OCI-LY7 (cell line): ENCODE results near the gene TPBG. TPM values are rescaled to one million over a fixed set of nuclear protein-coding genes. Genes with fewer than 3 reads are reported as not detected.

Experiments used
- BruUV-seq: library from RNA; stranded (reverse); fragments of 400-500 nt; replicated peaks from 2 replicates; lab custom pipeline; 2021; lab: Mats Ljungman, UMichigan
- CTCF ChIA-PET: fragments of 300-600 bp; sonication (Branson Sonifier 250); formaldehyde crosslinking; loops from one replicate; lab custom pipeline; 2022; ENCODE audit warnings: antibody characterized with exemption; ENCODE audit not compliant: unreplicated experiment; lab: Charles Lee
- POLR2A ChIA-PET: fragments of 300-600 bp; sonication (Branson Sonifier 250); formaldehyde crosslinking; loops from one replicate; lab custom pipeline; 2022; ENCODE audit warnings: antibody characterized with exemption; lab: Charles Lee
- DNase-seq: peaks from one replicate; pipeline ENCODE4 v3.0.0-alpha.2; 2015; ENCODE audit warnings: low spot score
- H2AFZ ChIP-seq: fragments of 200-600 bp; sonication (generic), shearing (Covaris generic); 2 replicates; pipeline ENCODE4 v1.6.1; 2014; ENCODE audit warnings: mild to moderate bottlenecking, antibody characterized with exemption, low read length, moderate library complexity
- H3K27ac ChIP-seq: fragments of 200-600 bp; sonication (generic); 2 replicates; pipeline ENCODE4 v1.5.1; 2014; ENCODE audit warnings: mixed run types, low read depth, mild to moderate bottlenecking, moderate library complexity, low read length, inconsistent platforms; ENCODE audit not compliant: poor library complexity, severe bottlenecking
- H3K36me3 ChIP-seq: fragments of 200-600 bp; sonication (generic); 2 replicates; pipeline ENCODE4 v1.6.1; 2014; ENCODE audit warnings: mild to moderate bottlenecking, antibody characterized with exemption, low read length, moderate library complexity, mixed read lengths; ENCODE audit not compliant: insufficient read depth
- H3K4me1 ChIP-seq: fragments of 200-600 bp; sonication (generic); 2 replicates; pipeline ENCODE4 v1.5.1; 2014; ENCODE audit warnings: mild to moderate bottlenecking, low read length; ENCODE audit not compliant: insufficient read depth, poor library complexity, severe bottlenecking
- H3K4me2 ChIP-seq: fragments of 200-600 bp; sonication (generic); 2 replicates; pipeline ENCODE4 v1.6.1; 2014; ENCODE audit warnings: mild to moderate bottlenecking, low read length
- H3K4me3 ChIP-seq: fragments of 200-600 bp; sonication (generic); 2 replicates; pipeline ENCODE4 v1.5.1; 2014; ENCODE audit warnings: mild to moderate bottlenecking, low read depth, low read length; ENCODE audit not compliant: poor library complexity, severe bottlenecking
- H3K79me2 ChIP-seq: fragments of 200-600 bp; sonication (generic); 2 replicates; pipeline ENCODE4 v1.6.1; 2016; ENCODE audit warnings: low read depth, mild to moderate bottlenecking, low read length, moderate library complexity, mixed read lengths; ENCODE audit not compliant: insufficient read depth
- H3K9me2 ChIP-seq: fragments of 200-600 bp; sonication (generic); 2 replicates; pipeline ENCODE4 v1.6.1; 2016; ENCODE audit warnings: mild to moderate bottlenecking, low read length, mixed read lengths; ENCODE audit not compliant: insufficient read depth
- H3K9me3 ChIP-seq: fragments of 200-600 bp; sonication (generic); 2 replicates; pipeline ENCODE4 v1.6.1; 2014; ENCODE audit warnings: mild to moderate bottlenecking, mixed run types, low read length, mixed read lengths
- H4K20me1 ChIP-seq: fragments of 200-600 bp; sonication (generic); 2 replicates; pipeline ENCODE4 v1.6.1; 2014; ENCODE audit warnings: mild to moderate bottlenecking, antibody characterized with exemption, low read length, moderate library complexity, mixed read lengths; ENCODE audit not compliant: insufficient read depth
- EZH2phosphoT487 ChIP-seq: fragments of 200-600 bp; sonication (generic); IDR thresholded peaks from 2 replicates; pipeline ENCODE4 v1.6.1; 2018; ENCODE audit warnings: low read depth, borderline replicate concordance, mild to moderate bottlenecking, mixed run types, antibody characterized with exemption, low read length, moderate library complexity, mixed read lengths
- intact Hi-C: fragments of 100-400 bp; cut with micrococcal nuclease; formaldehyde crosslinking; loops from one replicate; pipeline ENCODE4 v1.10.0; 2022; ENCODE audit not compliant: unreplicated experiment
- total RNA-seq, 2 experiments: library from RNA; depleted of rRNA in 1 of 2; stranded (reverse); fragments of >200 nt in 1 of 2; shearing (Covaris generic) in 1 of 2; gene quantifications; 2 replicates each; pipeline ENCODE4 v1.2.3, GENCODE V29; 2014 to 2022
- TF ChIP-seq, protein P1 (sequence below): fragments of 200-600 bp; sonication (generic); conservative IDR thresholded peaks from 2 replicates; pipeline ENCODE4 v1.5.1; 2014; ENCODE audit warnings: mild to moderate bottlenecking, antibody characterized with exemption, low read length, moderate library complexity, mixed read lengths

The TPBG gene
- total RNA-seq, 2 experiments from 2014 or later = not detected

DNA sequence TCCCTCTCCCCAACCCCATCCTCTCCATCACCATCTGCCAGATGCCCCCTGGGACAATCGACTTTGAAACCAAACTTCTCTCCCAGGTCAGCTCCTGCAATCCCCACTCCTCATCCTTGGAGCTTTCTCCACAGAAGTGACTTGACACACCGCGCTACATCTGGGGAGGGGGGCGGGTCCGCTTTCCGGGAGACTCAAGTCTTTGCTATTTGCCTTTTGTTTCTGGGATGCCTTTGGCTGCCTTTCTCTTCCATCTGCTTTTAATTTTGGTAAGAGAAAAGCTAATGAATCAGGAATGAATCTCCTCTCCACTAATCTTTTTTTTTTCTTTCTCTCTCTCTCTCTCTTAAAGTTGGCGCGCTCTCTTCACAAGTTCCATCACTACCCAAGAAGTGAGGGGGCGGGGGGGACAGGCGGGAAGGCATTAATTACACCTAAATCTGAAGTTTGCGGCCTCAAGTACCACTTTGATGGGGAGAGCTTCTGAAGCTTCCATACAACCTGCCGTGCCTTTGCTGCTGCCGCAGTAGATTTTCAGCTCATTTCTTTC is 664 bp upstream of the TPBG start:
- no peak for DNase-seq
- H3K79me2 ChIP-seq = no peaks in the 10 kb centered on the region
- H4K20me1 ChIP-seq = no peaks in the 10 kb centered on the region
- BruUV-seq = no TSS peak
- POLR2A ChIA-PET = interaction anchor here (0.6 kb wide), 2 partner anchors 35 to 78 kb away, joined by 3 read pairs; no protein-coding TSS in a partner anchor
- TF ChIP-seq, protein P1, sequence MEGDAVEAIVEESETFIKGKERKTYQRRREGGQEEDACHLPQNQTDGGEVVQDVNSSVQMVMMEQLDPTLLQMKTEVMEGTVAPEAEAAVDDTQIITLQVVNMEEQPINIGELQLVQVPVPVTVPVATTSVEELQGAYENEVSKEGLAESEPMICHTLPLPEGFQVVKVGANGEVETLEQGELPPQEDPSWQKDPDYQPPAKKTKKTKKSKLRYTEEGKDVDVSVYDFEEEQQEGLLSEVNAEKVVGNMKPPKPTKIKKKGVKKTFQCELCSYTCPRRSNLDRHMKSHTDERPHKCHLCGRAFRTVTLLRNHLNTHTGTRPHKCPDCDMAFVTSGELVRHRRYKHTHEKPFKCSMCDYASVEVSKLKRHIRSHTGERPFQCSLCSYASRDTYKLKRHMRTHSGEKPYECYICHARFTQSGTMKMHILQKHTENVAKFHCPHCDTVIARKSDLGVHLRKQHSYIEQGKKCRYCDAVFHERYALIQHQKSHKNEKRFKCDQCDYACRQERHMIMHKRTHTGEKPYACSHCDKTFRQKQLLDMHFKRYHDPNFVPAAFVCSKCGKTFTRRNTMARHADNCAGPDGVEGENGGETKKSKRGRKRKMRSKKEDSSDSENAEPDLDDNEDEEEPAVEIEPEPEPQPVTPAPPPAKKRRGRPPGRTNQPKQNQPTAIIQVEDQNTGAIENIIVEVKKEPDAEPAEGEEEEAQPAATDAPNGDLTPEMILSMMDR = no peak
- TF ChIP-seq EZH2phosphoT487 = no peak
- no peak overlapping the region for H3K4me2 ChIP-seq
- no peak overlapping the region for H3K27ac ChIP-seq
- H3K4me1 ChIP-seq = no peaks in the 10 kb centered on the region
- CTCF ChIA-PET = no interaction called here
- H3K9me3 ChIP-seq = no peaks in the 10 kb centered on the region
- no peak overlapping the region for H2AFZ ChIP-seq
- intact Hi-C loops = no loop called here
- no peaks in the 10 kb centered on the region for H3K9me2 ChIP-seq
- H3K4me3 ChIP-seq = no peak overlapping the region
- no peaks in the 10 kb centered on the region for H3K36me3 ChIP-seq

DNA sequence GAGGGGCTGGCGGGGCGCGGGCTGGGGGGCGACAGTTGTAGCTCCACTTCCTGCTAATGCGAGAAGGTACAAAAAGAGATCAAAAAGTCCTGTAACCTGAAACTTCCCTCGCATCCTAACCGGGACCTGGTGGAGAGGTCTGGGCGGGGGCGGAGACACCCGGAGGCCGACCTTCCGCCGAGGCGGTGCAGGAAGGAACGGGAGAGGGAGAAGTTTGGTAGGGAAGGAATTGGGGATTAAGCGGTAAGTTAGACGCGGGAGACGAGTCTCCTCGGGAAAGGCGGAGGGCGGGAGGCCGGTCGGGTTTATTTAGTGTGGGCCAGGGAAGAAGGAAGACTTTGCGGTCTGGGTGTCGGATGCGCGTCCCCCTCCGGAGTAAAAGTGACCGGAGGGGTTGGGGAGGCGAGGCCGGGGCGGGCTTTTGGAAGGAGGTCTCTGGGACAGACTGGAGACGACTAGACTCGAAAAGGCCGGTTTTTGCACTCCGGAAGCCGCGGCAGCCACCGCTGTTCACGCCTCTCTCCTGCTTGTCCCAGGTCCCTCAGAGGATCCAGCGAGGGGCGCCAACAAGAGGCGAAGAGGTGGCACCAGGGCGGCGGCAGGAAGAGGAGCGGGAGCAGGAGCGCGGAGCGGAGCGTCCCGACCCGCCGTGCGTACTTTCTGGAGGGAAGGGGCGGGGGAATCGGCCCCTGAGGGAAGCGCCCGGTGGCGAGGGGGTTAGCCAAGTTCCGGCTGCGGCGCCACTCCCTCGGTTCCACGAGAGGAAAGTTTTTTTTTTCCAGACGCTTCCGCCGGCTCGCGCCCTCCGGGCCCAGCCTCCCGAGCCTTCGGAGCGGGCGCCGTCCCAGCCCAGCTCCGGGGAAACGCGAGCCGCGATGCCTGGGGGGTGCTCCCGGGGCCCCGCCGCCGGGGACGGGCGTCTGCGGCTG is 734 bp downstream of the TPBG start:
- Histone ChIP-seq H3K4me1 (no peaks in the 10 kb centered on the region), H3K9me3 (no peaks in the 10 kb centered on the region), H3K9me2 (no peaks in the 10 kb centered on the region), H3K4me3 (no peak overlapping the region), H3K4me2 (no peak overlapping the region), H2AFZ (no peak overlapping the region), H3K27ac (no peak overlapping the region), H3K36me3 (no peaks in the 10 kb centered on the region), H3K79me2 (no peaks in the 10 kb centered on the region), H4K20me1 (no peaks in the 10 kb centered on the region)
- no peak for DNase-seq
- ChIA-PET CTCF (interaction anchor here (0.5 to 0.6 kb wide), 2 partner anchors 9 to 35 kb away, joined by 3 read pairs; no protein-coding TSS in a partner anchor), POLR2A (no interaction called here)
- intact Hi-C loops = no loop called here
- no TSS peak for BruUV-seq
- TF ChIP-seq, protein P1 = no peak
- no peak for TF ChIP-seq EZH2phosphoT487
